ENCODE measurements around the gene SYNPR. TPM values are rescaled to one million over a fixed set of nuclear protein-coding genes. Genes with fewer than 3 reads are reported as not detected.

SYNPR gene
- polyA plus RNA-seq, 3 donors = not detected

DNA sequence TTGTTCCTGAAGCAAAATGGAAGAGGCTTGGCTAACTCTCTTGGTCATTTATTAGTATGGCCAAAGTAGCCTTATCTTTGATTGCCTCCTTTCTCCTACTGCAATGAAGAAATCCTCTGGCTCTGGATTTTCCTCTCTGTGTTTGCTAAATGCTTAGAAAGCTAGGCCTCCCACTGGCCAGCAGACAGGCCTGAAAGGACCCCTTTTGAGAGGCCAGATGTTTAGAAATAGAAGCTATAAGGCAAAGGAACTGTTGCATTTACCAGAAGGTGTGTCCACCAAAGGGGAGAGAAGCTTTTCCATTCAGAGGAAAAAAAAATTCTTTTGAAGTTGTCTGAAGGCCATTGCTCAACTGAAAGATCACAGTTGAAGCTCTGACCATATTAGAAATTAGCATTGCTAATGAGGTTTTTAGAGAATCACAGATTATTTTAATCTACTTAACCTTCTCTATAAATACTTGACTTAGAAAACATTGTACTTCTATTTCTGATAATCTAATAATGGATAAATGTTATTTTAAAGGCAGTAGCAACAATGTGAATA, 160.8 kb downstream of the SYNPR start:
- no peak overlapping the region for H3K9ac ChIP-seq (ENCODE audit: insufficient read depth, low read length, poor library complexity, severe bottlenecking)
- H3K79me2 ChIP-seq (ENCODE audit: insufficient read depth, low read length) = no peaks in the 10 kb centered on the region
- TF ChIP-seq, protein P1, sequence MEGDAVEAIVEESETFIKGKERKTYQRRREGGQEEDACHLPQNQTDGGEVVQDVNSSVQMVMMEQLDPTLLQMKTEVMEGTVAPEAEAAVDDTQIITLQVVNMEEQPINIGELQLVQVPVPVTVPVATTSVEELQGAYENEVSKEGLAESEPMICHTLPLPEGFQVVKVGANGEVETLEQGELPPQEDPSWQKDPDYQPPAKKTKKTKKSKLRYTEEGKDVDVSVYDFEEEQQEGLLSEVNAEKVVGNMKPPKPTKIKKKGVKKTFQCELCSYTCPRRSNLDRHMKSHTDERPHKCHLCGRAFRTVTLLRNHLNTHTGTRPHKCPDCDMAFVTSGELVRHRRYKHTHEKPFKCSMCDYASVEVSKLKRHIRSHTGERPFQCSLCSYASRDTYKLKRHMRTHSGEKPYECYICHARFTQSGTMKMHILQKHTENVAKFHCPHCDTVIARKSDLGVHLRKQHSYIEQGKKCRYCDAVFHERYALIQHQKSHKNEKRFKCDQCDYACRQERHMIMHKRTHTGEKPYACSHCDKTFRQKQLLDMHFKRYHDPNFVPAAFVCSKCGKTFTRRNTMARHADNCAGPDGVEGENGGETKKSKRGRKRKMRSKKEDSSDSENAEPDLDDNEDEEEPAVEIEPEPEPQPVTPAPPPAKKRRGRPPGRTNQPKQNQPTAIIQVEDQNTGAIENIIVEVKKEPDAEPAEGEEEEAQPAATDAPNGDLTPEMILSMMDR (IDR thresholded peaks at IDR 0.05) = no peak
- no peaks in the 10 kb centered on the region for H3K4me1 Mint-ChIP-seq
- no peaks in the 10 kb centered on the region for H3K36me3 ChIP-seq (replicated peaks in 1 of 2; ENCODE audit: control insufficient read depth in 1 of 2, insufficient read depth in 2 of 2, low read length in 2 of 2)
- intact Hi-C loops (cut with micrococcal nuclease) = no loop called here
- H3K4me2 ChIP-seq (replicated peaks; ENCODE audit: extremely low read depth, low read length, poor library complexity, severe bottlenecking) = no peak overlapping the region
- no peaks in the 10 kb centered on the region for H4K20me1 ChIP-seq (ENCODE audit: insufficient read depth, low read length)
- no peak overlapping the region for H3K4me3 Mint-ChIP-seq
- no peaks in the 10 kb centered on the region for H3K36me3 Mint-ChIP-seq
- H3K9me3 Mint-ChIP-seq = peaks cover 0 to 4% (median 0%) of the 10 kb centered on the region in 7 donors
- DNase-seq = no peak
- peaks cover 3 to 4% (median 3%) of the 10 kb centered on the region in 3 donors for H3K27me3 Mint-ChIP-seq (ENCODE audit: low read depth in 3 of 3)
- H3K4me1 ChIP-seq (ENCODE audit: control insufficient read depth in 1 of 2, insufficient read depth in 2 of 2, low read length in 2 of 2) = no peaks in the 10 kb centered on the region
- no peaks in the 10 kb centered on the region for H3K27me3 ChIP-seq (ENCODE audit: control insufficient read depth in 2 of 2, insufficient read depth in 2 of 2, low read length in 2 of 2)
- no peaks in the 10 kb centered on the region for H3K9me3 ChIP-seq (replicated peaks in 1 of 2; ENCODE audit: control insufficient read depth in 1 of 2, insufficient read depth in 1 of 2, low read length in 2 of 2)
- no peak overlapping the region for H3K27ac ChIP-seq (ENCODE audit: low read depth in 1 of 2, low read length in 2 of 2)
- no peak overlapping the region for H3K4me3 ChIP-seq (replicated peaks in 1 of 3; ENCODE audit: low read depth in 2 of 3, low read length in 3 of 3)
- H3K27ac Mint-ChIP-seq = no peak overlapping the region
- no peak overlapping the region for H2AFZ ChIP-seq (ENCODE audit: insufficient read depth, low read depth, low read length, poor library complexity, severe bottlenecking)

GRCh38 chr3:63441262-63441661, 163.2 kb downstream of the SYNPR start:
- H3K36me3 Mint-ChIP-seq = no peaks in the 10 kb centered on the region
- Histone ChIP-seq H3K4me2 (replicated peaks; ENCODE audit: extremely low read depth, low read length, poor library complexity, severe bottlenecking) (no peak overlapping the region), H2AFZ (ENCODE audit: insufficient read depth, low read depth, low read length, poor library complexity, severe bottlenecking) (no peak overlapping the region), H3K27me3 (ENCODE audit: control insufficient read depth in 2 of 2, insufficient read depth in 2 of 2, low read length in 2 of 2) (no peaks in the 10 kb centered on the region), H3K36me3 (replicated peaks in 1 of 2; ENCODE audit: control insufficient read depth in 1 of 2, insufficient read depth in 2 of 2, low read length in 2 of 2) (no peaks in the 10 kb centered on the region), H3K4me1 (ENCODE audit: control insufficient read depth in 1 of 2, insufficient read depth in 2 of 2, low read length in 2 of 2) (no peaks in the 10 kb centered on the region), H4K20me1 (ENCODE audit: insufficient read depth, low read length) (no peaks in the 10 kb centered on the region), H3K79me2 (ENCODE audit: insufficient read depth, low read length) (no peaks in the 10 kb centered on the region), H3K9me3 (replicated peaks in 1 of 2; ENCODE audit: control insufficient read depth in 1 of 2, insufficient read depth in 1 of 2, low read length in 2 of 2) (no peaks in the 10 kb centered on the region), H3K9ac (ENCODE audit: insufficient read depth, low read length, poor library complexity, severe bottlenecking) (no peak overlapping the region), H3K4me3 (replicated peaks in 1 of 3; ENCODE audit: low read depth in 2 of 3, low read length in 3 of 3) (no peak overlapping the region), H3K27ac (ENCODE audit: low read depth in 1 of 2, low read length in 2 of 2) (no peak overlapping the region)
- no peaks in the 10 kb centered on the region for H3K4me1 Mint-ChIP-seq
- H3K27me3 Mint-ChIP-seq (ENCODE audit: low read depth in 3 of 3) = peaks cover 3 to 4% (median 3%) of the 10 kb centered on the region in 3 donors
- TF ChIP-seq, protein P1 (IDR thresholded peaks at IDR 0.05) = no peak
- peak overlapping the region in 1 of 7 donors; percentile 29 for H3K27ac Mint-ChIP-seq
- H3K9me3 Mint-ChIP-seq = peaks cover 0 to 4% (median 2%) of the 10 kb centered on the region in 7 donors
- H3K4me3 Mint-ChIP-seq = no peak overlapping the region
- WGBS (ENCODE audit: insufficient coverage) = 64% methylated on average over 1 of the region's 2 CpGs
- intact Hi-C loops (cut with micrococcal nuclease) = no loop called here
- no peak for DNase-seq
